GM23248 (cell line): Measurements from ENCODE around the gene ANO2. TPM values are rescaled to one million over a fixed set of nuclear protein-coding genes. Genes with fewer than 3 reads are reported as not detected.

Experiments
- DNase-seq: peaks from one replicate; pipeline ENCODE4 v3.0.0-alpha.2; 2015
- H2AFZ ChIP-seq: fragments of 200-600 bp; sonication (generic); 2 replicates; pipeline ENCODE4 v1.6.1; 2016; ENCODE audit warnings: antibody characterized with exemption
- H3F3A ChIP-seq: fragments of 200-600 bp; sonication (generic); 2 replicates; pipeline ENCODE4 v1.6.1; 2016; ENCODE audit warnings: mild to moderate bottlenecking, antibody characterized with exemption, mixed run types; ENCODE audit not compliant: insufficient read depth
- H3K27ac ChIP-seq: fragments of 200-600 bp; sonication (generic); 2 replicates; pipeline ENCODE4 v1.5.1; 2016; ENCODE audit warnings: mild to moderate bottlenecking
- H3K27me3 ChIP-seq: fragments of 200-600 bp; sonication (generic); replicated peaks from 2 replicates; pipeline ENCODE4 v1.6.1; 2016; ENCODE audit warnings: mild to moderate bottlenecking; ENCODE audit not compliant: insufficient read depth
- H3K36me3 ChIP-seq: fragments of 200-600 bp; sonication (generic); 2 replicates; pipeline ENCODE4 v1.6.1; 2016; ENCODE audit warnings: low read depth, mild to moderate bottlenecking
- H3K4me1 ChIP-seq: fragments of 200-600 bp; sonication (generic); 2 replicates; pipeline ENCODE4 v1.6.1; 2016; ENCODE audit warnings: mild to moderate bottlenecking; ENCODE audit not compliant: insufficient read depth
- H3K4me2 ChIP-seq: fragments of 200-600 bp; sonication (generic); one replicate; pipeline ENCODE4 v1.6.1; 2016; ENCODE audit warnings: mild to moderate bottlenecking; ENCODE audit not compliant: unreplicated experiment
- H3K4me3 ChIP-seq: fragments of 200-600 bp; sonication (generic); 2 replicates; pipeline ENCODE4 v1.5.1; 2016; ENCODE audit warnings: mild to moderate bottlenecking
- H3K79me2 ChIP-seq: fragments of 200-600 bp; sonication (generic); 2 replicates; pipeline ENCODE4 v1.6.1; 2016; ENCODE audit warnings: mild to moderate bottlenecking; ENCODE audit not compliant: insufficient read depth
- H3K9ac ChIP-seq: fragments of 200-600 bp; sonication (generic); 2 replicates; pipeline ENCODE4 v1.6.1; 2016; ENCODE audit warnings: mild to moderate bottlenecking
- H3K9me2 ChIP-seq: fragments of 200-600 bp; sonication (generic); 2 replicates; pipeline ENCODE4 v1.6.1; 2016; ENCODE audit warnings: mixed run types, mild to moderate bottlenecking, moderate library complexity; ENCODE audit not compliant: insufficient read depth
- H3K9me3 ChIP-seq: fragments of 200-600 bp; sonication (generic); one replicate; pipeline ENCODE4 v1.6.1; 2017; ENCODE audit warnings: low read depth
- H4K20me1 ChIP-seq: fragments of 200-600 bp; sonication (generic); 2 replicates; pipeline ENCODE4 v1.6.0; 2016; ENCODE audit not compliant: insufficient read depth
- EZH2 ChIP-seq: fragments of 200-600 bp; sonication (generic); IDR thresholded peaks from 2 replicates; pipeline ENCODE4 v1.6.1; 2018; ENCODE audit warnings: antibody characterized with exemption, mild to moderate bottlenecking; ENCODE audit not compliant: insufficient read depth, poor library complexity, severe bottlenecking
- EZH2phosphoT487 ChIP-seq: fragments of 200-600 bp; sonication (generic); IDR thresholded peaks from 2 replicates; pipeline ENCODE4 v1.6.1; 2018; ENCODE audit warnings: antibody characterized with exemption, moderate library complexity, mild to moderate bottlenecking, low read depth; ENCODE audit not compliant: insufficient read depth
- WGBS, 2 experiments: methylation state at CpG; one replicate each; pipeline ENCODE4 v1.1.6; 2015 to 2017; ENCODE audit warnings: low lambda C conversion rate in 2 of 2, low coverage in 1 of 2; ENCODE audit errors: missing lambda C conversion rate in 2 of 2; 5-methylcytosine and 5-hydroxymethylcytosine counted together
- in situ Hi-C: fragments of 300-500 bp; cut with MboI; formaldehyde crosslinking; loops from 2 replicates; pipeline ENCODE4 v1.15.0; 2020
- polyA plus RNA-seq: library from polyadenylated mRNA; unstranded; fragments of >200 nt; fragmentation: Nextera tagmentation; extraction: Ambion mirVana; gene quantifications from 2 replicates; pipeline ENCODE4 v1.2.1, GENCODE V29; 2016
- total RNA-seq: library from RNA; depleted of rRNA; stranded (reverse); fragments of >200 nt; shearing (Covaris generic); gene quantifications from 2 replicates; pipeline ENCODE4 v1.2.3, GENCODE V29; 2014

ANO2 gene
- total and polyA plus RNA-seq, 2 experiments from 2014 or later = not detected

DNA sequence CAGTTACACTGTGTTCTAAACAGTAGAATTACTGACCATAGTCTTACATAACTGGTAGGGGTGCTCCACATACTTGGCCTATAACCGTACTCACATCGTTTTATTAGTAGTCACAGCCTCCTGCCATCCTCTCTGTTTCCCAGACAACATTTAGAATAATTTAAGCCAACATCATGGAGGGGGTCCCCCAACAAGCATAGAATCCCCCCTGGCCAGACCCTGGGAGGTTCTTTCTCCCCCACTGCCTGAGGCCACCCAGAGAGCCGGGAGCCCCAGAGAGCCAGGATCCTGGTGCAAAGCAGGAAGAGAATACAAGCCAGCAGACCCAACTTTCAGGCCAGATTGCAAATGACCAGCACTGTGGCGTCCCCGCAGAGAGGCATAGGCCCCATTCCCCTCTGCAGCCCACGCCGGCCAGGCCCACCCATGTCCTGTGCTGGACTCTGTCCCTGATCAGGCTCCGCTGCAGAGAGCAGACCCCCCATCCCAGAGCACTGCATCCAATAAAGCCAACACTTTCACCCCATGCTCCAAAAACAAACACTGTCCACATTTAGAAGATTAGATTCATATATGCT lies 317.9 kb downstream of the ANO2 start:
- H3K4me1 ChIP-seq = no peaks in the 10 kb centered on the region
- no peaks in the 10 kb centered on the region for H4K20me1 ChIP-seq
- no peaks in the 10 kb centered on the region for H3K36me3 ChIP-seq
- no peak overlapping the region for H3K4me2 ChIP-seq
- no peaks in the 10 kb centered on the region for H3F3A ChIP-seq
- no peak overlapping the region for H2AFZ ChIP-seq
- TF ChIP-seq EZH2 (no peak), EZH2phosphoT487 (no peak)
- 56 to 59% methylated on average over 8 of the region's 8 CpGs for WGBS, 2 experiments
- no peak overlapping the region for H3K27ac ChIP-seq
- H3K9me2 ChIP-seq = no peaks in the 10 kb centered on the region
- no peak overlapping the region for H3K4me3 ChIP-seq
- no peak overlapping the region for H3K9ac ChIP-seq
- no peaks in the 10 kb centered on the region for H3K79me2 ChIP-seq
- no peak for DNase-seq
- in situ Hi-C loops = no loop called here
- no peaks in the 10 kb centered on the region; the same call in none of the 2 replicates for H3K27me3 ChIP-seq
- no peaks in the 10 kb centered on the region for H3K9me3 ChIP-seq

GRCh38 chr12:5626151-5626550 lies 318.9 kb downstream of the ANO2 start:
- Histone ChIP-seq H2AFZ (no peak overlapping the region), H3K4me1 (no peaks in the 10 kb centered on the region), H3F3A (no peaks in the 10 kb centered on the region), H3K4me3 (no peak overlapping the region), H3K27ac (no peak overlapping the region), H4K20me1 (no peaks in the 10 kb centered on the region), H3K9me3 (no peaks in the 10 kb centered on the region), H3K27me3 (no peaks in the 10 kb centered on the region; the same call in 1 of the 2 replicates), H3K9me2 (no peaks in the 10 kb centered on the region), H3K4me2 (no peak overlapping the region), H3K79me2 (no peaks in the 10 kb centered on the region), H3K9ac (no peak overlapping the region), H3K36me3 (no peaks in the 10 kb centered on the region)
- TF ChIP-seq EZH2phosphoT487 = no peak
- TF ChIP-seq EZH2 = no peak
- in situ Hi-C loops = no loop called here
- 57% methylated on average over 7 of the region's 7 CpGs for WGBS, 2 experiments
- DNase-seq = no peak

- in situ Hi-C loops = no loop called here
- Histone ChIP-seq H3K4me1 (no peaks in the 10 kb centered on the region), H3K36me3 (no peaks in the 10 kb centered on the region), H3K79me2 (no peaks in the 10 kb centered on the region), H3F3A (no peaks in the 10 kb centered on the region), H3K4me3 (no peak overlapping the region), H3K4me2 (no peak overlapping the region), H2AFZ (no peak overlapping the region), H3K27ac (no peak overlapping the region), H4K20me1 (no peaks in the 10 kb centered on the region), H3K9ac (no peak overlapping the region), H3K27me3 (no peaks in the 10 kb centered on the region; the same call in 1 of the 2 replicates), H3K9me3 (no peaks in the 10 kb centered on the region), H3K9me2 (no peaks in the 10 kb centered on the region)
- 58 to 65% methylated on average over 13 of the region's 13 CpGs for WGBS, 2 experiments
- DNase-seq = no peak
- TF ChIP-seq EZH2phosphoT487 (no peak), EZH2 (no peak)
Observed at GRCh38 chr12:5624486-5625272, 320.4 kb downstream of the ANO2 start.

DNA sequence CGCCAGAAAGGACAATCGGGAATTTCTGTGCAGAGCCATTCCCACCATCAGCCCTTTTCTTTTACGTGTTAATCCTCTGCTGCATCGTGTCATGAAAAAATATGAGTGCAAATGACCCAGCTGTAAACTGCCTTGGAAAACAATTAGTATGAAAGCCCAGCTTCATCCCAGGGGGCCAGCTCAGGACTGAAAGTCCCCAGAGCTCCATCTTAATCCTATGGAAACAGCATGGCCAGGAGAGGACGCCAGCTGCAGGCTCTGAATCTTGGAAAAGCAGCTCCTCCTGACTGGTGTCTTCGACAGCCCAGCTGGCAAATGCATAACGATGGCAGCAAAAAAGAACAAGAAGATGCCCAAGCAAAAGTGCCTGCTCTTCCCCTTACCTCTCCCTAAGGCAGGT lies 321.6 kb downstream of the ANO2 start:
- H3K4me3 ChIP-seq = no peak overlapping the region
- WGBS, 2 experiments = 42 to 52% methylated on average over 7 of the region's 7 CpGs

More for the DNA sequence above, 321.6 kb downstream of the ANO2 start:
- H3F3A ChIP-seq = no peaks in the 10 kb centered on the region
- H3K4me1 ChIP-seq = no peaks in the 10 kb centered on the region
- H3K4me2 ChIP-seq = no peak overlapping the region
- no peaks in the 10 kb centered on the region for H3K9me3 ChIP-seq
- H3K79me2 ChIP-seq = no peaks in the 10 kb centered on the region
- no peaks in the 10 kb centered on the region for H3K36me3 ChIP-seq
- in situ Hi-C loops = no loop called here
- no peaks in the 10 kb centered on the region for H3K27me3 ChIP-seq
- TF ChIP-seq EZH2 (no peak), EZH2phosphoT487 (no peak)
- no peak overlapping the region for H3K27ac ChIP-seq
- H4K20me1 ChIP-seq = no peaks in the 10 kb centered on the region
- no peak for DNase-seq
- no peak overlapping the region for H2AFZ ChIP-seq
- no peak overlapping the region for H3K9ac ChIP-seq
- no peaks in the 10 kb centered on the region for H3K9me2 ChIP-seq
